Stimulated activated CD4-positive, alpha-beta T cell treated with anti-CD3 and anti-CD28 coated beads, Interleukin-12 subunit alpha, Interleukin-12 subunit beta, amount 100 ng/mL, for 48 hours (primary cell): ENCODE data around the gene PINK1.
"Not testable (repeated sequence)": the region's sequence is repeated elsewhere in the genome, so short reads cannot be mapped to it uniquely, and the experiment has no call there.

Experiments used
- DNase-seq, 3 donors: peaks; one replicate each; pipeline ENCODE4 v3.0.0-alpha.2; 2020; ENCODE audit warnings: low read depth in 2 of 3, low spot score in 1 of 3

PINK1 gene

DNA sequence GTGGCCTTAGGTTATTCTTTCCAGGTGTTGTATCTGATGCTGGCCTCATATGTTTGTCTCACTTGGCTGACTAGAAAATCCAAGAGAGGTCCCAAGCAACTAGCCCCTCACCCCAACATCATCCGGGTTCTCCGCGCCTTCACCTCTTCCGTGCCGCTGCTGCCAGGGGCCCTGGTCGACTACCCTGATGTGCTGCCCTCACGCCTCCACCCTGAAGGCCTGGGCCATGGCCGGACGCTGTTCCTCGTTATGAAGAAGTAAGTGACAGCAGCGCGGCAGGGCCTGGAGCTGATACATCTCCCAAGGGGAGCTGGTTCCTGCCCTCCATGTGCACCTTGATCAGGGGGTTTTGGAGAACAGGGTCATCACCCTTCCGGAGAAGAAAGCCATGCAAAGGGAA, 11.2 kb downstream of the PINK1 start:
- DNase-seq, result no peak

DNA sequence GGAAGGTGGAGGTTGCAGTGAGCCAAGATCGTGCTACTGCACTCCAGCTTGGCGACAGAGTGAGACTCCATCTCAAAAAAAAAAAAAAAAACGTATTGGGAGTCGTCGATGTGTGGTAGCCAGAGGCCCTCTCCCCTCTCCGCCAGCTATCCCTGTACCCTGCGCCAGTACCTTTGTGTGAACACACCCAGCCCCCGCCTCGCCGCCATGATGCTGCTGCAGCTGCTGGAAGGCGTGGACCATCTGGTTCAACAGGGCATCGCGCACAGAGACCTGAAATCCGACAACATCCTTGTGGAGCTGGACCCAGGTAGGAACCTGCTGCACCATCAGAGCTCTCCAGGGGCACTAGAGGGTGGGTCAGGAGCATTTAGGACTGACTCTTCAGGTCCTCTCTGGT, 12.2 kb downstream of the PINK1 start:
- DNase-seq, result no peak

DNA sequence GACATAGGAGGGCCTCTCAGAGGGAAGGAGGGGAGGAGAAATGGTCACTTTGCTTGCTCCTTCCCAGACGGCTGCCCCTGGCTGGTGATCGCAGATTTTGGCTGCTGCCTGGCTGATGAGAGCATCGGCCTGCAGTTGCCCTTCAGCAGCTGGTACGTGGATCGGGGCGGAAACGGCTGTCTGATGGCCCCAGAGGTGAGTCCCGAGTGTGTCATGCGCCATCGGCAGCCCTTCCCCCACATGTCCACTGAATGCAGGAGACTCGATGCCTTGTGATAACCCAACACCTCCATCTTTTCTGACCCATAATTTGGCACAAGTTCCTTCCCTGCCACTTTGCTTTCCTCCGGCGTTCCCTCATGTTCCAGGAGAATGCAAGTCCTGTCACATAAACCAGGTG, 15.2 kb downstream of the PINK1 start:
- DNase-seq, result no peak

DNA sequence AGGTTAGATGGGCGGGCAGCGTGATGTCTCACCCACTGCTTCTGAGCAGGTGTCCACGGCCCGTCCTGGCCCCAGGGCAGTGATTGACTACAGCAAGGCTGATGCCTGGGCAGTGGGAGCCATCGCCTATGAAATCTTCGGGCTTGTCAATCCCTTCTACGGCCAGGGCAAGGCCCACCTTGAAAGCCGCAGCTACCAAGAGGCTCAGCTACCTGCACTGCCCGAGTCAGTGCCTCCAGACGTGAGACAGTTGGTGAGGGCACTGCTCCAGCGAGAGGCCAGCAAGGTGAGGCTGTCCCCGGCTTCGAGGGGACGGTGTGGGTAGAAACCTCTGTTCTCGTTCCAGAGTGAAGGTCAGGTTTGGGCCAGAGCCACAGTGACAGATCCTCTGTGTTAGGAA, 15.7 kb downstream of the PINK1 start:
- DNase-seq, result no peak

DNA sequence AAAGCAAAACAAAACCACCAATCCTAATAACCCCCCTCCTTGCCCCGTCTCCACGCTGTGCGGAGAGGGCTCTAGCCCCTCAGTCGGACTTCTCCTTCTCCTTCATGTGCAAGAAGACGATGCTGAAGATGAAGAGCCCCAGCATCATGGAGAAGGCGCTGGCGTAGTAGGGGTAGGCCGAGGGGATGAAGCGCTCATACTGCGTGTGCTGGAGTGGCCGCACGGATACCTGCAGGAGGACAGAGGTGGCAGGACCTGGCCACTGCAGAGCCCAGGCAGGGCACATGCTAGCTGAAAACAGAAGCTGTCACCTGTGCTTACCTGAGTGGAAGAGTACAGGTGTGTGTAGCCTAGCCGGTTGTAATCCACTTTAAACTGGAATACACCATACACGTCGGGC, 19.0 kb downstream of the PINK1 start:
- DNase-seq, result no peak

DNA sequence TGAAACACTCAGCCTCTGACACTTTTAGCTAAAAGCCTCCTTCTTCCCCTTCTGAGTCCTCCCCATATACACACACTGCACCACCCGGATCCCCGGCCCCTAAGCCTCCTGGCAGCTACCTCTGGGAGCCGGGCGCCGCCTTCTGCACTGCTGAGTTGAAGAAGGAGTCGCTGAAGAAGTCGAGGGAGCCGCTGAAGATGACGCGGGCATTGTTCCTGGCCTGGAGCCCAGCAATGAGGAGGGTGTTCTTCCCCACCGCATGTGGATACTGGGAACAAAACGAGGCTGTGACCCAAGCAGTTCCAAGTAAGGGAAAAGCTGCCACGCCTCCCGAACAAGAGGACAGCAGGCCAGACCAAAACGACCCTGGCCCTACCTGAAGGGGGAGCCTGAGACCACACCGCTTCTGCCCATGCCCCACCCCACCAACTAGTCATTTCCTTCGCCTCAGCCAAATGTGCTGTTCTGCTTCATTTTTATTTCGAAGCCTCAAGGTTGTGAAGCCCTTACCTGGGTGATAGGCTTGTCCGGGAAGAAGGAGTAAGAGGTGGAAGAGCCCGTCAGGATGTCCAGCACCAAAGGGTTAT, 20.9 kb downstream of the PINK1 start:
- DNase-seq, result no peak

DNA sequence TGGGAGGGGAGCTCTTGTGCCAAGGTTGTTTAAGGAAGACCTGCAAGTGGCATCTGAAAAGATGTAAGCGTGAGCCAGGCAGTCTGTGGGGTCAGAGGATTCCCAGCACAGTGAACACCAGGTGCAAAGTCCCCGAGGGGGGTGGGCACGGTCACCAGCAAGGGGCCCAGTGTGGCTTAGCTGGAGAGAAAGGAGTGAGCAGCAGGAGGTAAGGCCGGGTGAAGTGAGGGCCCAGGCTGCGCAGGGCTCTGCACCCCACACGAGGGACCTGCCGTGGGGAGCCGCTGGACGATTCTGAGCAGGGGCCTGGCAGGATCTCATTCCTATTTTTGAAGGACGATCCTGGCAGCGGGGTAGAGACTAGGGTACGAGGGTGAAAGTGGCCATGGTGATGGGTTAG, 23.8 kb downstream of the PINK1 start:
- DNase-seq, result no peak

DNA sequence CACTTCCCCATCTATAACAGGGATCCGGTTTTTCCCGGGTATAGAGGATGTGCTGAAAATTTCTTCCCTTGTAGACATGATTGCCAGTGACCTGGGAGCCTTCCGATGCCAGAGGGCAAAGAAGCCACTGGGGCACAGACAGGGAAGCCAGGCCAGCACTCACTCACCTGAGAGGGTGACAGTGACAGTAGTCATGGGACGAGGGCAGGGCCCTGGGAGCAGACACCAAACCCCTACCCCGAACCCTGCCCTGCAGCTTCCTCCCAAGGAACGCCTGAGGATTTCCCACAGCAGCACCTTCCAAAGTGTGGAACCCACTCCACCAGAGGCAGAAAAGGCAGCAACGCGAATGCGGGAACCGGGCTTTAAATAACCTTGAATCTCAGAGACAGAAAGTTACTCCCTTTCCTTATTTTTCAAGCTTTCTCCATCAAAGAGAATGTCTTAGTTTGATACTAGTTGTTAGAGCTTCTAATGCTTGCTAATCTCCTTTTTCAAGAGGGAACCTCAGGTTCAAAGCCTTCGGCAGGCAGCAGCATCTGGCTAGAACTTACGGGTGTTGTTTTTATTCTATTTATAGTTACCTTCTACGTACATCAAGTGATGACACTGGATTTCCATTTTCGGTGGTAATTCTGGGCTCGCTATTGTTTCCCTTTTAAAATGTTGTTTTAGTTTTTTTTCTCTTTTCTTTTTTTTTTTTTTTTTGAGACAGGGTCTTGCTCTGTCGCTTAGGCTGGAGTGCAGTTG, 25.1 kb downstream of the PINK1 start:
- no peak for DNase-seq

DNA sequence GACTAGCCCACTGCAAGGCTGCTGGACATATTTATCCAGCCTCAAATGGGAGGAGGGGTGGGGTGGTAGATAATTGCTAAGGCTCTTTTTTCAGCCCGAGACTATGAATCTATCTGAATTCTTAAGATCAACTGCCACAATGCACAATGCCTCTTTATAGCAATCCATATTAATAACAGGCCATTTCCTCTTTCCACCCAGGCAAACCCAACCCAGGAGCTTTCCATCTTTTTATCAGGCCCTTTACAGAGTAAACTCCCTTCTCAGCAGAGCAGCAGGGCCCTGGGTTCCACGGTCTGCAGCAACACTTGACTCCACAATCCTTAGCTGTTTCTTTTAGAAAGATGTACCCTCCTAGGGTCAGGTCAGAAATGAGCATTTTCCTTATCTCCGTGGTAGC, 27.1 kb downstream of the PINK1 start:
- DNase-seq, result no peak

DNA sequence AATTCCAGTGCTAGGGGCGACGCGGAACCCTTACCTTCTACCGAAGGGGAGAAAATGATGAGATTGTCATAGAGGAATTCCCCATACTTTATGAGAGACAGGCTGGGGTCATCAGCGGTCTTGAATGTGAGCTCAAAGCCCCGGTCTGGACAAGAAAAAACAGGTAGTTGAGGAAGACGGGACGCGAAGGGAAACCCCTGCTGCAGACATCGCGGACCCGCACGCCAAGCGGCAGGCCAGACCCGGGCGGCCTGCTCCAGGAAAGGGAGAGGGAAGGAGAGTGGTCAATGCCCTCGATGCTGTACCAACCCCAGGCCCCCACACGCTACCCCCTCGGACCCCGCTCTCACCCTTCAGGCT, 27.6 kb downstream of the PINK1 start:
- peak in 1 of 3 donors; percentile 8 for DNase-seq

DNA sequence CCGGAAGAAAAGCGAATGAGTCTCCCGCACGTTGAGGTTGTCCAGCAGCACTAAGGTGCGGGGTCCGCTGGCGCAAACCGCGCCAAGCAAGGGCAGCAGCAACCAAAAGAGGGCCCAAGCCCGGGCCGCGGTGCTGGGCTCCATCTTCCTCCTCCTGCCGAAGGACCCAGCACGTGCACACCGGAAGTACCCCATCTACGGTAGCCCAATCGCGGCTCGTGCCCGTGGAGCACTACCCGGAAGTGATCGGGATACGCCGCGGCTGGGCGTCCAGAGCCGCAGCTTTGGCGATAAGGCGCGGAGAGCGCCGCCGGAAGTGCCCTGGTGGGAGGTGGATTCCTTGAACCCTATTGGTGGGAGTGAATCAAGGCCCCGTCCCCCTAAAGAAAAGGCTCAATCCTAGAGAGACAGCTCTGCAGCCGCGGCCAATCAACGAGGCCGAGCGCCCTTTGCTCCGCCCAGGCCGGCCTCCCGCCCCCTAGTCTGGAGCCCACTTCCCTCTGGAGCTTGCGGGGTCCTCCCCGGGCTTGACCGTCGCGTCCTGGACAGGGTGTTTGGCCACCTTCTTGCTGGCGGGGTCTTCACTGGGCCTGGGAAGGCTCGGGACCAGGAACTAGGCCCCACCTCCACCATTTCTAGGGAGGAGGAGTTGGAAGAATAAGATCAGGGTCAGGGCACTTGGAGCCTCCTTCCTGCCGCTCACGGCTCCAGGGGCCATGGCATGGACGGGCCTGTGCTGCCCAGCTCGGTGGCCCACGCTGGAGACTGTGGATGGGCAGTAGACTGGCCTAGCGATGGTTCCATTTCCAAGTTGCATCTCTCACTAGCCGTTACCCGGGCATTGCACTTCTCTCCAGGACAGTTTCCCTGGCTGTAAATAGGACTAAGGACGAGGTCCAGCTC, 28.2 kb downstream of the PINK1 start, which contains the start of gene DDOST:
Gene DDOST (minus strand): TSS at position 163 of the 903 bp plus-strand sequence. CDS start 19 bp downstream, at position 144.
- peak; percentile 87 to 95 (median 94) for DNase-seq

DNA sequence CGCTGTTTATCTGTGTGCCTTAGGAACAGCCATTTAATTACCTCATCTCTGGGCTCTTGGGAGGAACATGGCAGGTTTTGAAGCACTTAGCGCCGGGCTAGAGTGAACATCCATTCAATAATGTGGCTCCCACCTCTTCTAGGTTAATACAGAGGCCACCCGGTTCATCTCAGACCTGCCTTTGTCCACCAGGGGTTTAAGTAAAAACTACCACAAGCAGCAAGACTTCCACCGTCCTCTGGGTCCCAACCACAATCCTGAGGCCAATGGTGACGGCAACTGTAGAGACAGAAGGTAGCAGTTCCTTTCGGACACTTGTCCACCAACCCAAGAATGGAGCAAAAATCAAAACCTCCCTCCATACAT, 28.8 kb downstream of the PINK1 start:
- no peak for DNase-seq

DNA sequence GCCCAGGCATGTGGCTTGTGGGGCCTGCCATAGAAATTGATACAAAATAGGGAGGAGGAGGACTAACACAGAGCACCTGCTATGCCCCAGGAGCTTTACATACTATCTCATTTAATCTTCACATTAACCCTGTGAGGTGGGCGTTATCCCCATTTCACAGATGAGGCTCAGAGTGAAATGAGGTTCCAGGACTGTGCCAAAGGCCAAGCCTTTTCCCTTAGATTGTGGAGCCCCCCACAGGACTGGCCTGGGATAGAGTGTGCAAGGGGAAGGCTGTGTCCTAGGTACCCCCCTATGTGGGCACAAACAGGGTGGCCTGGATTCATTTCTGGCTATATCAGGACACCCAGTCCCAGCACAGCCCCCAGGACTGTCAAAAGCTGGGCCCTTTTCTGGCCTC, 30.1 kb downstream of the PINK1 start:
- DNase-seq, result no peak

DNA sequence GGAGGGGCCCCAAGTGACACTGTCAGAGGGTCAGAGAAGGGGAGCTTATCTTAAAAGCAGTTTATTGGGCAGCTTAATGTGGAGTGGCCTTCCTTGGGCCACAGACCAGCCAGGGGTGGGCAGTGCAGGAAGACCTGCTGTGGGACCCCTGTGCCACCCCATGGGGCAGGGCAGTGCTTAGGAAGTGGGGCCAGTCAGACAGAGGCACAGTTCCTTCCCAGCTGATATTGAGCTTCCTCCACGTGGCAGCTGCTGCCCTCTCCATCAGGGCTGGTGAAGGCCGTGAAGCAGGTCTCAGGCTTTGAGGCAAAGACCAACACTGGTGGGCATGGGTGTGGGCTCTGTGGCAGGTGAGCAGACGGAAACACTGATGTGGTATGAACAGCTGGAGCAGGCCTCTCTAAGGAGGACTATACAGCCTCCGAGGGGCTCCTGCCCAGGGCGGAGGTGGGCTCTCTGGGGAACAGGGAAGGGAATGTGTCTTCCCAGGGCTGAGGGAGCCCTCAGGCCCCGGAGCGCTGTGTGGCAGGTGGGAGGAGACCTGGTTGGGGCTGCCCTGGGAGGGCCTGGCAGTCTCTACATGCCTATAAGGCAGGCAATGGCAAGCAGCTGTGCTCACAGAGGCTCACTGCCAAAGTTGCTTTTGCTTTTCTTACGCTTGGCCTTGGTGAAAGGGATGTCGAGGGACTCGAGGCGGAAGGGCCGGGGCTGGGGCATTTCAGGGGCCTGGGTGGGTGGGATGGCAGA, 30.9 kb downstream of the PINK1 start:
- no peak for DNase-seq

DNA sequence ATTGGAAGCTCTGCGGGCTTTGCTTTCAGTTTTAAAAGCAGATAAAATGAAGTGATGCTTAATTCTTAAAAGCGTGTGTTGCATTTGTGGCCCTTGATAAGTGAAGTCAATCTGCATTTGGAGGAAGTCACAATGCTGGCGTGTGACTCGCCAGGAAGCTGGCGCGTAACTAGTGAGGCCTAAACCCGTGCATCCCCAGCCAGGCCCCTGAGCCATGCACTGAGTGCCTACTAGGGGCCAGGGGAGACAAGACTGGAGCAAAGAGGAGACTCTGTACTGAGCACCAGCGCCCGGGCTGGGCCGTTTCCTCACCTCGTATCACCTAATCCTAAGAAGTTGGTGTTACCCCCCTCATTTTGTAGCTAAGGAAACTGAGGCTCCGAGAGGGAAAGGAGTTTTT, 32.5 kb downstream of the PINK1 start:
- no peak for DNase-seq

DNA sequence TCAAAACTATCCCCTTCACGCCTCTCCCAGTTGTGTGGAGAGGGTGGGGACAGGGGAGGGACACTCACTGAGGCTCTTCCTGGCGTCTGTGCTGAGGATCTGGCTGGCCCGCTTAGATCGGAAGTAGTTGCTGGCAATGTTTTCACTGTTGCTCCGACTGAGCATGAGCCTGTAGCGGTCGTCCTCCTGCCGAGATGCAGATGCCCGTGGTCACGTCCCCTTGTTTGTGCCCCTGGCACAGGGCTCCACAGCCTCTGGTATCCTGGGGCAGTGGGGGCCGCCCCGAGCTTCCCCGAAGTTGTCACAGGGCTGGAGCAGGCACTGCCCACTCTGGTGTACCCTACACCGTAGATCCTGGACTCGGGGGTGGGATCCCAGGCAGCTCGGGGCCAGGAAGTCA, 32.9 kb downstream of the PINK1 start:
- no peak for DNase-seq

DNA sequence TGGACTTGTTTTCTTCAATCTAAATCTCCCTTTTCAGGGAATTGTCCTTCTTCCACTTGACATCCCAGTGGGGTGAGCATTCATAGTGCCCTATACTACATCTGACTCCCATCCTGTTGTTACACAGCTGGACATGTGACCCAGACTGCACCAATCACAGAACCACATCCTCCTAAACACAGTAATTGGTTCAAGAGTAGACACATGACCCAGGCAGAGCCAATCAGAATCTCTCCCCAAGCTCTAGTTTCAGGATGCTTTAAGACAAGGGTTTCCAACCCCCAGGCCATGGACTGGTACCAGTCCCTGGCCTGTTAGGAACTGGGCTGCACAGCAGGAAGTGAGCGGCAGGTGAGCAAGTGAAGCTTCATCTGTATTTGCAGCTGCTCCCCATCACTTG, 33.5 kb downstream of the PINK1 start:
- DNase-seq, result peak in 1 of 3 donors; percentile 17

DNA sequence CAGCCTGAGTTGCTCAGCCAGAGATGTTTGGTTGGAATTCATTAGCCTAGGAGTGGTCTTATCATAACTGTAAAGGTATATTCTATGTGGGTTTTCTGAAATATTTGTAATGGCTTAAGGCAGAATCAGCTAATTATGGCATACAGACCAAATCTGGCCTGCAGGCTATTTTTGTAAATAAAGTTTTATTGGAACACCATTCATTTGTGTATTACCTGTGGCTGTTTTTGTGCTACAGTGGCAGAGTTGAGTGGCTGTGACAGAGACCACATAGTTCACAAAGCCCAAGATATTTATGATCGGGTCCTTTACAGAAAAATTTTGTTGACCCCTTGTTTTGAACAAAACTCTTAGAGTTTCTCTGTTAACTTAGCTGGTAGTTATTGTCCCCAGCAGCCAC, 35.3 kb downstream of the PINK1 start:
- DNase-seq, result no peak

DNA sequence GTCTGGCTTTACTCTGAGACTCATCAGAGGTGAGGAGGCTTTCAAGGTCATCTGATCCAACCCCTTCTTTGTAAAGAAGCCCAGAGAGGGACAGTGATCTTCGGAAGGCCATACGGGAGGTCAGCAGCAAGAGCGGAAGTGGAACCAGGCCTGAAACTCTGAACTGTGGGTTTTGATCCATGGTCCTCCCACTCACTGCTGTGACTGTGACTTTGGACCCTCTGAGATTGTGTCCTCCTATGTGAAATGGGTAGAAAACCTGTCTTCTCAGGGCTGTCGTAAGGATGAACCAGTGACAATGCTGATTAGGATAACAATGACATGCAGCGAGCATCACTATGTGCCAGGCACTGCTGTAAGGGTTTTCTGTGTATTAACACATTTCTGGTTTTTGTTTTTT, 37.7 kb downstream of the PINK1 start:
- DNase-seq, result no peak

DNA sequence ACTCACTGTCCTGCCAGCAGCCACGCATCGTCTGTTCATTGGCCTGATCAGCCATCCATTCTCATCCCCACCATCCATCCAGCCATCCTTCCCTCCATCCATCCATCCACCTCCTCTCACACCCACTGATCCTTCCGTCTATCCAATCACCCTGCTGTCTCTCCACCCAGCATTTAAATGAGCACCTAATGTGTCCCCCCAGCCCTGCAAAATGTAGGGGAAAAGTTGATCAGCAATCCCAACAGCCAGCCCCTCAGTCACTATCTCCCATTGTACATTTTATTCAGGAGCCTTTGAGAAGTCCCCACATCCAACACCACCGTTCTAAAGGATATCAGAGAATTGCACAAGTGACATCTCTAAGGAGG, 39.0 kb downstream of the PINK1 start:
- no peak for DNase-seq

DNA sequence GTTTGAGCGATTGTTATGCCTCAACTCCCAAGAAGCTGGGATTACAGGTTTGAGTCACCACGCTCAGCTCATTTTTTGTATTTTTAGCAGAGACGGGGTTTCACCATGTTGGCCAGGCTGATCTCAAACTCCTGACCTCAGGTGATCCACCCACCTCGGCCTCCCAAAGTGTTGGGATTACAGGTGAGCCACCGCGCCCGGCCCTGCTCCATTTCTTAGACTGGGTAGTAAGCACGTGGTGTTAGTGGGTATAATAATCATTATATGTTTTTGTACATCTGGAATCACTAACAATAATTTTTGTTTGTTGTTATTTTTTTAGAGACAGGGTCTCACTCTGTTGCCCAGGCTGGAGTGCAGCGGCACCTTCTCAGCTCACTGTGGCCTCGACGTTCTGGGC, 40.4 kb downstream of the PINK1 start:
- not testable (repeated sequence) for DNase-seq

DNA sequence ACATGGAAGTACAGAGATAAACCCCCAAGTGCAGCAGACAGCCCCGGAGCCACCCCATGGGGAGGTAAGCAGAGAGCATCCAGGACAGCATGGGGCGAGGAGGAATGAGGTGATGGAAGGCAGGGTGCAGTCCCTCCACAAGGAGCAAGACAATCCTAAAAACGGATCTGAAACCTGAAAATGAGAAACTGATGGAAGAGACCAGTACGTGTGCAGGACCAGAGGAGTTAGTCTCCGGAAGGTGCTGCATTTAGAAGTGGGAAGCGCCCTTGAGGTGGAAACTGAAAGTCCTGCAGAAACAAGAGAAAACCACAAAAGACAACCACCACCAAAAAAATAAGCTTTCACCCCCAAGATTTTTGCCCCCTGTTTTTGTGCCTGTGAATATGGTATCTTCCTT, 45.3 kb downstream of the PINK1 start:
- no peak for DNase-seq
